ENCODE results near the gene CLDN2. TPM values are rescaled to one million over a fixed set of nuclear protein-coding genes. Genes with fewer than 3 reads are reported as not detected.

The CLDN2 gene
- total and polyA plus RNA-seq, 10 of the 15 experiments (the other 5 are each of a cell fraction or from before 2014, with no cell fraction given) = 0.06 TPM; not detected in 9

DNA sequence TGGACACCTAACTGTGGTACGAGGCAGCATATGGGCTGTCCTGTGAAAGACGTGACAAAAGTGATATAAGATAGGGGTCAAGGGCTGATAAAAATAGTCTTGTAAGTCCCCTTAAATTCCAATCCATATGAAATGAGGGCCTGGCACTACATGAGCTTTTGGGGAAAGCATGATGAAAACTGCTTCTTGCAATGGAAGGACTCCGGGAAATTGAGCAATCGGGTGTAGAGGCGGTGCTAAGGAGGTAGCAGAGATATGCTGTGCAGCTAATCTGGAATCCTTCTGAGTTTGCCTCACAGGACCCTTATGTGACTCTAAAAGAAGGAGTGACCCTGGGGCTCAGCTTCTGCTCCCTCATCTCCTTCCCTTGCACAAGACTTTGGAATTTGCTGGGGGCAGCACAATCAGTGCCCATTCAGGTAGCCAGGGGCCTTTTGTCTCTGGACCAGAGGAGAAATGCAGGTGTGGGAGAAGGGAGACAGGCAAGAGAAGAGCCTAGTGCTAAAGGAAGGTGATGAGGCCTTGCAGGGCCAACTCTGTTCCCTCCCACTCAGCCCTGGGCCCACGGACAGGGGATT is 12.8 kb downstream of the CLDN2 start:
- Histone ChIP-seq H3K27me3 (replicated peaks in 1 of 2; ENCODE audit: control insufficient read depth in 2 of 2, insufficient read depth in 2 of 2, low read length in 1 of 2) (no peaks in the 10 kb centered on the region; a peak in 1 of 4 replicates), H3K4me3 (no peak overlapping the region), H3K9ac (ENCODE audit: control insufficient read depth, insufficient read depth, low read length) (no peak overlapping the region), H3K4me1 (ENCODE audit: control insufficient read depth, insufficient read depth, low read length) (no peaks in the 10 kb centered on the region), H3K9me3 (replicated peaks; ENCODE audit: control insufficient read depth, insufficient read depth, low read length) (no peaks in the 10 kb centered on the region), H3K27ac (ENCODE audit: control insufficient read depth, insufficient read depth) (no peak overlapping the region), H3K4me2 (ENCODE audit: control insufficient read depth, insufficient read depth) (no peak overlapping the region), H4K20me1 (ENCODE audit: control insufficient read depth, insufficient read depth) (no peaks in the 10 kb centered on the region), H2AFZ (ENCODE audit: control insufficient read depth, low read depth, low read length) (no peak overlapping the region), H3K79me2 (ENCODE audit: control insufficient read depth, insufficient read depth, low read length) (no peaks in the 10 kb centered on the region), H3K36me3 (ENCODE audit: control insufficient read depth in 2 of 2, insufficient read depth in 2 of 2, low read length in 1 of 2) (no peaks in the 10 kb centered on the region)
- ATAC-seq = no peak
- ChIA-PET POLR2A (no interaction called here), RAD21 (ENCODE audit: unreplicated experiment) (no interaction called here), SMC1A (ENCODE audit: uncharacterized antibody, unreplicated experiment) (interaction anchor here (0.6 to 0.8 kb wide), 2 partner anchors 8 to 267 kb away, joined by 3 read pairs; no protein-coding TSS in a partner anchor), CTCF (interaction anchor here (1.1 to 1.2 kb wide), 2 partner anchors 35 to 138 kb away, joined by 3 read pairs; no protein-coding TSS in a partner anchor)
- DNase-seq (ENCODE audit: low read depth, low spot score) = no peak
- BruUV-seq (replicated peaks) = no TSS peak
- WGBS (ENCODE audit: insufficient coverage, insufficient replicate concordance, low lambda C conversion rate, missing lambda C conversion rate) = 39% methylated on average over 6 of the region's 6 CpGs
- TF ChIP-seq TARDBP (IDR thresholded peaks at IDR 0.05; ENCODE audit: borderline replicate concordance) (no peak), NFYB (IDR thresholded peaks at IDR 0.05; ENCODE audit: insufficient read depth, low read depth, low read length) (no peak), NR2C1 (IDR thresholded peaks at IDR 0.05) (no peak), ZNF622 (IDR thresholded peaks at IDR 0.05) (no peak), IRF4 (IDR thresholded peaks at IDR 0.05; ENCODE audit: low read depth, low read length) (no peak), RAD51 (IDR thresholded peaks at IDR 0.05) (no peak), MEF2B (IDR thresholded peaks at IDR 0.05; ENCODE audit: partially characterized antibody, poor library complexity, severe bottlenecking) (no peak), CBX5 (IDR thresholded peaks at IDR 0.05; ENCODE audit: low read depth) (no peak), STAT1 (conservative IDR thresholded peaks at IDR 0.05) (no peak), ZBTB4 (CRISPR knock-in tag; IDR thresholded peaks at IDR 0.05) (no peak)
- TF ChIP-seq, protein P1, sequence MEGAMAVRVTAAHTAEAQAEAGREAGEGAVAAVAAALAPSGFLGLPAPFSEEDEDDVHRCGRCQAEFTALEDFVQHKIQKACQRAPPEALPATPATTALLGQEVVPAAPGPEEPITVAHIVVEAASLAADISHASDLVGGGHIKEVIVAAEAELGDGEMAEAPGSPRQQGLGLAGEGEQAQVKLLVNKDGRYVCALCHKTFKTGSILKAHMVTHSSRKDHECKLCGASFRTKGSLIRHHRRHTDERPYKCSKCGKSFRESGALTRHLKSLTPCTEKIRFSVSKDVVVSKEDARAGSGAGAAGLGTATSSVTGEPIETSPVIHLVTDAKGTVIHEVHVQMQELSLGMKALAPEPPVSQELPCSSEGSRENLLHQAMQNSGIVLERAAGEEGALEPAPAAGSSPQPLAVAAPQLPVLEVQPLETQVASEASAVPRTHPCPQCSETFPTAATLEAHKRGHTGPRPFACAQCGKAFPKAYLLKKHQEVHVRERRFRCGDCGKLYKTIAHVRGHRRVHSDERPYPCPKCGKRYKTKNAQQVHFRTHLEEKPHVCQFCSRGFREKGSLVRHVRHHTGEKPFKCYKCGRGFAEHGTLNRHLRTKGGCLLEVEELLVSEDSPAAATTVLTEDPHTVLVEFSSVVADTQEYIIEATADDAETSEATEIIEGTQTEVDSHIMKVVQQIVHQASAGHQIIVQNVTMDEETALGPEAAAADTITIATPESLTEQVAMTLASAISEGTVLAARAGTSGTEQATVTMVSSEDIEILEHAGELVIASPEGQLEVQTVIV (IDR thresholded peaks at IDR 0.05; ENCODE audit: borderline replicate concordance, partially characterized antibody) = no peak
- TF ChIP-seq, protein P2, sequence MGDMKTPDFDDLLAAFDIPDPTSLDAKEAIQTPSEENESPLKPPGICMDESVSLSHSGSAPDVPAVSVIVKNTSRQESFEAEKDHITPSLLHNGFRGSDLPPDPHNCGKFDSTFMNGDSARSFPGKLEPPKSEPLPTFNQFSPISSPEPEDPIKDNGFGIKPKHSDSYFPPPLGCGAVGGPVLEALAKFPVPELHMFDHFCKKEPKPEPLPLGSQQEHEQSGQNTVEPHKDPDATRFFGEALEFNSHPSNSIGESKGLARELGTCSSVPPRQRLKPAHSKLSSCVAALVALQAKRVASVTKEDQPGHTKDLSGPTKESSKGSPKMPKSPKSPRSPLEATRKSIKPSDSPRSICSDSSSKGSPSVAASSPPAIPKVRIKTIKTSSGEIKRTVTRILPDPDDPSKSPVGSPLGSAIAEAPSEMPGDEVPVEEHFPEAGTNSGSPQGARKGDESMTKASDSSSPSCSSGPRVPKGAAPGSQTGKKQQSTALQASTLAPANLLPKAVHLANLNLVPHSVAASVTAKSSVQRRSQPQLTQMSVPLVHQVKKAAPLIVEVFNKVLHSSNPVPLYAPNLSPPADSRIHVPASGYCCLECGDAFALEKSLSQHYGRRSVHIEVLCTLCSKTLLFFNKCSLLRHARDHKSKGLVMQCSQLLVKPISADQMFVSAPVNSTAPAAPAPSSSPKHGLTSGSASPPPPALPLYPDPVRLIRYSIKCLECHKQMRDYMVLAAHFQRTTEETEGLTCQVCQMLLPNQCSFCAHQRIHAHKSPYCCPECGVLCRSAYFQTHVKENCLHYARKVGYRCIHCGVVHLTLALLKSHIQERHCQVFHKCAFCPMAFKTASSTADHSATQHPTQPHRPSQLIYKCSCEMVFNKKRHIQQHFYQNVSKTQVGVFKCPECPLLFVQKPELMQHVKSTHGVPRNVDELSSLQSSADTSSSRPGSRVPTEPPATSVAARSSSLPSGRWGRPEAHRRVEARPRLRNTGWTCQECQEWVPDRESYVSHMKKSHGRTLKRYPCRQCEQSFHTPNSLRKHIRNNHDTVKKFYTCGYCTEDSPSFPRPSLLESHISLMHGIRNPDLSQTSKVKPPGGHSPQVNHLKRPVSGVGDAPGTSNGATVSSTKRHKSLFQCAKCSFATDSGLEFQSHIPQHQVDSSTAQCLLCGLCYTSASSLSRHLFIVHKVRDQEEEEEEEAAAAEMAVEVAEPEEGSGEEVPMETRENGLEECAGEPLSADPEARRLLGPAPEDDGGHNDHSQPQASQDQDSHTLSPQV (IDR thresholded peaks at IDR 0.05) = no peak
- no peak for FAIRE-seq
- in situ Hi-C loops (cut with MboI) (no loop called here), intact Hi-C loops (cut with micrococcal nuclease; ENCODE audit: unreplicated experiment) (no loop called here)
